ENCODE measurements around the gene MFSD2B.
"Not testable (repeated sequence)": the region's sequence is repeated elsewhere in the genome, so short reads cannot be mapped to it uniquely, and the experiment has no call there.

MFSD2B gene

GRCh38 chr2:24009680-24010476 lies at the start of gene MFSD2B:
Gene MFSD2B (plus strand): TSS chr2:24010085. CDS start chr2:24010097, 12 bp downstream.
- no peak for DNase-seq

GRCh38 chr2:23967846-23968245 lies 42.0 kb upstream of the MFSD2B start:
- no peak for DNase-seq

- DNase-seq = no peak
These were observed 33.0 kb upstream of the MFSD2B start for GRCh38 chr2:23976883-23977282.

GRCh38 chr2:23988371-23988770 lies 21.5 kb upstream of the MFSD2B start:
- no peak for DNase-seq

- no peak for DNase-seq
These were observed 17.0 kb upstream of the MFSD2B start for GRCh38 chr2:23992931-23993330.

DNA sequence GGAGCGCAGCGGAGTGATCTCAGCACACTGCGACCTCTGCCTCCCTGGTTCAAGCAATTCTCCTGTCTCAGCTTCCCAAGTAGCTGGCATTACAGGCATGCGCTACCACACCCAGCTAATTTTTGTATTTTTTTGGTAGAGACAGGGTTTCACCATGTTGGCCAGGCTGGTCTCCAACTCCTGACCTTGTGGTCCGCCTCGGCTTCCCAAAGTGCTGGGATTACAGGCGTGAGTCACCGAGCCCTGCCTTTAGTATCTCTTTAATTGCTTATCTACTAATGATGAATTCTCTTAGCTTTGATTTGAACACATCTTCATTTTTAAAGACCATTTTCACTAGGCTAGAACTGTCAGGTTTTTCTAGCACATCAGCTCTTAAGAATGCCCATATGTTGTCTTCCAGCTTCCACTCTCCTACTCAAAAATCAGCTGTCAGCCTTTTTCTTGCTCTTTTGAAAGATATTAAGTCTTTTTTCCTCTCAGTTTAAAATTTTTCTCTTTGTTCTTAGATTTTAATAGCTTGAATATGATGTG lies 16.1 kb upstream of the MFSD2B start:
- no peak for DNase-seq

GRCh38 chr2:23994567-23994966 lies 15.3 kb upstream of the MFSD2B start:
- no peak for DNase-seq

DNA sequence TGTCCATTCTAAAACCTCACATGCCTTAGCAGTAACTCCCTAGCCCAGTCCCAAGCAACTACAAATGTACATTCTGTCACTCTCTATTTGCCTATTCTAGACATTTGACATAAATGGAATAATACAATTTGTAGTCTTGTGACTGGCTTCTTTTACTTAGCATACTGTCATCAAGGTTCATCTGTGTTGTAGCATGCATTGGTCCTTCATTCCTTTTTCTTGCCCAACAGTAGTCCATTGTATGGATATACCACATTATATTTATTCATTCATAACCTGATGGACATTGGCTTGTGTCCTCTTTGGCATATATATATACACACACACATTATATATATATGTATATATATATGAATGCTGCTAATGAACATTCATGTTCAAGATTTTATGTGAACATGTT lies 2.2 kb upstream of the MFSD2B start:
- DNase-seq = no peak

GRCh38 chr2:24008672-24009366 lies 1.1 kb upstream of the MFSD2B start:
- DNase-seq = no peak

- no peak for DNase-seq
These were observed 562 bp upstream of the MFSD2B start for GRCh38 chr2:24009367-24009679.

DNA sequence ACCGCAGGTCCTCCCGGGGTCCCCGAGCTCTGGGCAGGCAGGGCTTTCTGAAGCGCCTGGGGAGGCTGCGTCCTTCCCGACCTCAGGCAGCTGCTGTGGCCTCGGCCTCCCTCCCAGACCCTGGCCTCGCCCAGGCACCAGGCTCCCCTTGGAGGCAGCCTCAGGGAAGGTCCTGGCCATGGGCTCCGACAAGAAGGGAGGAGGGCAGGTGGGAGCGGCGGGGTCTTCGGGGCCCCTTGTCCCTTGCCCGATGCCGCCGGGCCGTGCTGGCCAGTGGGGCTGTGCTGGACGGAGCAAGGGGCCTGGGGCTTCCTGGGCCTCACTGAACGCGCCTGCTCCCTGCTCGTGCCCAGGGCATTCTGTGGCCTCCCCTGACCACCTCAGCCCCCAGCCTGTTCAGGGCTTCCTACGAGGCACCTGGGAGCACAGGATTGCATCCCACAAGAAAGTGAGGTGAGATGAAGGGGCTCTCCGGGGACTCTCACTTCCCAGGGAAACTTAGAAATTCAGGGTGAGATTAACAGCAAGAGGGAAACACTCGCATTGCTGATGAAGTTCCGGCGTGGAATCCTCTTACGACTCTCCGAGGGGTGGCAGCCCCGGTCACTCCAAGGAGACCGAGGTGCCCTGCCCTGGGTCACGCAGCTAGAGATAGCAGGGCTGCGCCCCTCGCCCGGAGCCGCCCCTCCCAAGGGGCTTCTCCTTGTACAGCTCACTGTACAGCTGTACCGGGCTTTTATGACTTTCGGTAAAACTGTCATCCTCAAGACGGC lies 778 bp downstream of the MFSD2B start:
- DNase-seq = no peak

GRCh38 chr2:24011250-24012104 lies 1.6 kb downstream of the MFSD2B start:
- DNase-seq = no peak

DNA sequence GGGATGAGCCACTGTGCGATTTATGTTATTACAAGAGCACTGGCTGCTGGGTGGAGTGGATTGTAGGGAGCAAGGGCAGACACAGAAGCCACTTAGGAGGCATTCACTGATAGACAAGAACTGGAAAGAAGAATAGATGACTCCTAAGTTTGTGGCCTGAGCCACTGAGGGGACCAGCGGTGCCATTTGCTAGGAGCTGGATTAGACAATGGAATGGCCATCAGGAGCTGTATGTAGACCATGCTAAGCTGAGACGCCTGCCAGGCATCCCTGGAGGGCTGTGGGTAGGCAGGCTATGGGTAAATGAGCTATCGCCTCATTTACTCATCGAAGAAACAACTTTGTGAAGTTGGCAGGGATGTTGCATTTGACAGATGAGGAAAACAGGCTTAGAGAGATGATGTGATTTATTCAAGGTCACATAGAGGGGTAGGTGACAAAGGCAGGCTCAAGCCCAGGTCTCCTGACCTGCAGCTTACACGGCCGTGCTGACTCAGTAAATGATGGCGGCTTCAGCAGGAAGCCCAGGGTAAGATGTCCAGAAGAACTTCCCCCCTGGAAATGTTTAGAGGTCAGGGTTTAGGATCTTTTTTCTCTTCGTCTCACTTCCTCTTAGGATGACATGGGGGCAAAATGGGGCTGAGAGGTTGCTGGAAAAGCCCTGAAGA lies 2.8 kb downstream of the MFSD2B start:
- no peak for DNase-seq

GRCh38 chr2:24014902-24015301 lies 5.0 kb downstream of the MFSD2B start:
- DNase-seq = not testable (repeated sequence)

DNA sequence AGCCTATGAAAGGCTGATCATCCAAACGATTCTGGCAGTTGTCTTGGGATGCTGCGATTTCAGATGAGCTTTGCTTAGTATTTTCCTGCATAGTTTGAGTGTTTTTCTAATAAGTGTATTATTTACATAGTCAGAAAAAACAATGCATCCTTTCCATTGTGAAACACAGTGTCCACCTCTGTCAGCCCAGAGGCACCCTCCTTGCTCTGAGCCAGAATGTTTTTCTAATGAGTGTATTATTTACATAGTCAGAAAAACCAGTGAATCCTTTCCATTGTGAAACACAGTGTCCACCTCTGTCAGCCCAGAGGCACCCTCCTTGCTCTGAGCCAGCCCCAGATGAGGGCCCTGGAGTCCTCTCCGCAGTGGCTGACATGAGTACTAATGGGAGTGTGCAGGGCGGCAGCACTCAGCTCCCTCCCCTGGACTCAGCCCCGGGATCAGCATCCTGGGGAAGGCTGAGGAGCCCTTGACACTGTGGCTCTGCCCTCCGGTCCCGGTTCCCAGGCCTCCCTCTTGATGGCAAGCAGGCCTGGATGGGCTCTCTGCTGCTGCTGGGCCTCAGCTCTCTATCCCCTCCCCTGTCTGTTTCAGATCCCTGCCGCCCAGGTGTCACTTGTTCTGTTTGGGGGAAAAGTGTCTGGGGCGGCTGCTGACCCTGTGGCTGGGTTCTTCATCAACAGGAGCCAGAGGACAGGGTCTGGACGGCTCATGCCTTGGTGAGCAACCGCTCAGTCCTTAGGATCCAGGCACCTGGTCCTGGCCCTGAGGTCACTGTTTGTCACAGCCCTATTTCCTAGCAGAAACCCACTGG lies 5.9 kb downstream of the MFSD2B start:
- no peak for DNase-seq

DNA sequence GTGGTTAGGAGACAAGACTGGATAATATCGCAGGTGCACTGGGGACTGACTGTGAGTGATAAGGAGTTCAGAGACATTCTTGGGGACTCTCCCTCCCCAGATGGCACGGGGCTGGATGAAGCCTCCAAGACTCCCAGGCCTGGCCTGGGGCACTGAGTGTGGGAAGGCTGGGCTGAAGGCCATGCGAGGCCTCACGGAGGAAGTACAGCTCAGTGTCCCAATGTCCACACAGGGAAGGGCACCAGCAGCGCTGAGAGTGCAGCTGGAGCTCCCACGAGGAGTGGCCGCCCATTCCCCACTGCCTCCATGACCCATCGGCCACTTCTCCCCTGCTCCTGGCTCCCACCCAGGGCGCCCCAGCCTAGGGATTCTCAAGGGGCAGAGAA lies 6.5 kb downstream of the MFSD2B start:
- no peak for DNase-seq

DNA sequence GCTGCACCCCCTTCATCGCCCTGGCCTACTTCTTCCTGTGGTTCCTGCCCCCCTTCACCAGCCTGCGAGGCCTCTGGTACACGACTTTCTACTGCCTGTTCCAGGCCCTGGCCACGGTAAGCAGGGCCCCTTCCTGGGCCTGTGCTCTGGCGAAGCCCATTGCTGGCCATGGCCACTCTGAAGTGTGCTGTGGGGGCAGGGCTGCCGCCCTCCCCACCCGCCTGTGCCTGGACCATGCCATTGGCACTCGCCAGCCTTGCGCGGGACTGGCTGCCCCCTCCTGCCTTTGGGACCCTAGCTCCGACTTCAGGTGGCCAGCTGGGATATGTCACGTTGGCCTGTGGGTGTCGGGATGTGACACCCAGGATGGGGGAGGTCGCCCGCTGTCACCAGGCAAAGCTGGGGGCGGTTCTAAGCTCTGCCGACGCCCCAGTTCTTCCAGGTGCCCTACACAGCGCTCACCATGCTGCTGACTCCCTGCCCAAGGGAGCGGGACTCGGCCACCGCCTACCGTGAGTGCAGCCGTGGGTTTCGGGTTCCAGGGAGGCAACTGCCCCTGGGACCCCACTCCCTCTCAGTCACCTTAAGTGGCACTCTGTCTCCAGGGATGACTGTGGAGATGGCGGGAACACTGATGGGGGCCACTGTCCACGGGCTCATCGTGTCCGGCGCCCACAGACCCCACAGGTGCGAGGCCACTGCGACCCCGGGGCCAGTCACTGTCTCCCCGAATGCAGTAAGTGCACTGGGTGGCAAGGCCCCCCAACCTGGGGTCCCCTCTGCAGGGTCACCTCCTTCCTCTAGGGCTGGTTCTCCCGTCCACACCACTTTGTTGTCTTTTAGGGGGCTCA lies 7.2 kb downstream of the MFSD2B start:
- DNase-seq = no peak

DNA sequence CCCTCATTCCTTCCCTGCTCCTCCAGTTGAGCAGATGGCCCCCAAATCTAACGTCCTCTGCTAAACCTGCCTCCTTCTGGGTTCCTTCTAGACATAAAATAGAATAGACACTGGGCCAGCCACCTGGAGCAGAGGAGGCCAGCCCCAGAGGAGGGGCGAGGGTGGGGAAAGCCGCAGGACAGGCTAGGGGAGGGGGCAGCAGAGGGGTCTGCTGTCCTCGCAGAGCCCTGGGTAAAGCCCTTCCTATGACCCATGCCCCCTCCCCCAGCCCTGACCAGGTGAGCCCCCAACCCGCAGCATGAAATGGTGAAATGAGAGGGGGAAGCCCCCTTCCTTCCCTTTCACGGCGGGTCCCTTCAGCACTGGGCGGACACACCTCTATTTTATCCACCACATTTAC lies 7.8 kb downstream of the MFSD2B start:
- DNase-seq = no peak

- DNase-seq = no peak
These were observed 8.4 kb downstream of the MFSD2B start for GRCh38 chr2:24018241-24018640.

- no peak for DNase-seq
These were observed 9.8 kb downstream of the MFSD2B start for GRCh38 chr2:24019729-24020128.

Data from NCI-H446 treated with DMSO at 0.1 percent for 48 hours (cell line).